GM18511 (cell line): ENCODE data around the gene MYLIP.
A peak's percentile ranks its signal among the peaks of the same experiment; 100 is the strongest.

Experiments used
- ATAC-seq: cut with Tn5 transposase; IDR thresholded peaks from one replicate; pipeline ENCODE4 v1.9.1; 2021; ENCODE audit warnings: mild to moderate bottlenecking, moderate library complexity; ENCODE audit not compliant: unreplicated experiment

MYLIP gene

DNA sequence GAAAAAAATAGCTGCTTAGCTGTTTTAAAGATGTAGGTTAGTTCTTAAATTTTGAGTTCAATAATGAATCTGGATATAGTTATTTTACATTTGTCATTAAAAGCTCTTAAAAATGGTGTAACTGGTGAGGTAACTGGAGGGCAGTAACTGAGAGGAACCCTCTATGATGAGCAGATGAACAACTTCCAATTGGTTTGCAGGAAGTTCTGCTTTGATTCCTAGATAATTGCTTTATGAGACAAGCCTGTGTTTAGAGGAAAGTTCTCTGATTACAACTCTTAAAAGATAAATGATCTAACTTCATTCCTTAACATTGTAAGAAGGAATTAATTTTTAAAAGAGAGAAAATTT lies 8.5 kb downstream of the MYLIP start:
- ATAC-seq = no peak

DNA sequence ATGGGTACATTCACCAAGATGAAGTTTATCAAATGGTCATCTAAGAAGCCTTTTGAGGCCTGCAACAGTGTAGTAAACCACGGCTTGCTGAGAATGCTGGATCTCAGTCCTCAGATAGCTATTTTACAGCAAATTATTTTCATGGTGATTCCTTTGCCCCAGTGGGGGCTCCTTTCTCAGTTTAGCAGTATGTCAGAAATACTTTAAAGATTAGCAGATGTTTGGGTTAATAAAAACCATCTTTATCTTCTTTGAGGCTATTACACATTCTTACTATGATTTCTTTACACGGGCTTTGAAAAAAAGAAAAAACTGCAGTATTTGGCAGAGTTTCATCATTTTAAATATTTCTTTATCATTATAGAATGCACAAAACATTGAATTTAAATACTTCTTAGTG lies 10.7 kb downstream of the MYLIP start:
- no peak for ATAC-seq

DNA sequence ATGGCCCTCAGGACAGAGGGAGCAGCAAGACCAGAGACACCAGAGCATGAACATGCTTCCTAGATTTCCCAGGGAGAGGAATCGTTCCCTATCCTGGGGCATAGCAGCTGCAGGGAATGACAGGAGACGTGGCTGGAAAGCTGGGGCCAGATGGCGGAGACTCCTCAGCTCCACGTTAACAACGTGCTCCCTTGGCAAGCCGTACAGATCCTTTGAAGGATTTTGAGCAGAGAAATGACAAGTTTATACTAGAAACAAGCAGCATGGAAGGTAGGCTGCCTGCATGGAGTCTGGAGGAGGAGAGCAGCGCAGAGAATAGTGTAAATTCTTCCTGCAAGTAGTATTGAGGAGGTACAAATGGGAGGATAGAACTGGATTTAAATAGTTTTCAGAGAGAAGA lies 11.7 kb downstream of the MYLIP start:
- ATAC-seq = no peak

GRCh38 chr6:16141514-16141913 lies 12.6 kb downstream of the MYLIP start:
- ATAC-seq = no peak

DNA sequence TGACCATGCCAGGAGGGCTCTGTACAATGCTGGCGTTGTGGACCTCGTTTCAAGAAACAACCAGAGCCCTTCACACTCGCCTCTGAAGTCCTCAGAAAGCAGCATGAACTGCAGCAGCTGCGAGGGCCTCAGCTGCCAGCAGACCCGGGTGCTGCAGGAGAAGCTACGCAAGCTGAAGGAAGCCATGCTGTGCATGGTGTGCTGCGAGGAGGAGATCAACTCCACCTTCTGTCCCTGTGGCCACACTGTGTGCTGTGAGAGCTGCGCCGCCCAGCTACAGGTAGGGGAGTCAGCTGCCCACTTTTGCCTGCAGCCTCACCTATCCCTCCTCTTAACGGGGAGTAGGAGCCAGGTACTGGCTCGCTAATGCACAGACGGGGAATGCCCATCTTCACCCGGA lies 16.2 kb downstream of the MYLIP start:
- ATAC-seq = no peak

DNA sequence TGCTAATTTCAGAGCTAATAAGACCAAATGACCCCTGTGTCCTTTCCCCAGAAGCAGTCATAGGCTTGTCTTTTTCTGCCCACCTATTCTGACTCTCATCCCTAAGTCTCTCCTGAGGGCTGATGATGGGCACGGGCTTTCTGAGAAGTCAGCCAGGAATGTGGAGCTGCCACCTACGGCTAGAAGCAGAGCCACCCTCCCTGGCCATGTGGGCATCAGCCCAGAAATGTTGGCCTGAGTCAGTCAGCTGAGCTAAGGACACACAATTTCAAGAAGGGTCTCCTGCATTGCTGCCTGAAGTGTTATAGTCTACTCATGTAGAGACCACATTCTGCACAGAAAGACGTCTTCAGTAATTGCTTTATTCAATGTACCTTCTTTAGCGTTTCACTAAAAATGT lies 17.1 kb downstream of the MYLIP start:
- ATAC-seq = no peak

DNA sequence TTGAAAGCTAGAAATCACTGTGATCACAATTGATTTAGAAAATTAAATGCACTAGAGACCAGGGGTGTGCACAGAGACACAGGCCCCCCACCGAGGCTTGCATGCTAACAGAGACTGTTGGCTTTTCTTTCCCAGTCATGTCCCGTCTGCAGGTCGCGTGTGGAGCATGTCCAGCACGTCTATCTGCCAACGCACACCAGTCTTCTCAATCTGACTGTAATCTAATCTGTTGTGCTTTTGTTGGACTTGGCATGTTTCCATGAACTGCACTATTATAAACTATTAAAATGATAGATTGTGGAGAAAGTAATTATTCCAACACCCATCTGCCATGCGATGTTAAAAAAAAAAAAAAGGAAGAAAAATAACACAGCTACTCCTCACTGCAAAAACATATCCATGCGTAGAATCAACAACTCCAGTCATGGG lies 17.7 kb downstream of the MYLIP start:
- ATAC-seq = no peak

DNA sequence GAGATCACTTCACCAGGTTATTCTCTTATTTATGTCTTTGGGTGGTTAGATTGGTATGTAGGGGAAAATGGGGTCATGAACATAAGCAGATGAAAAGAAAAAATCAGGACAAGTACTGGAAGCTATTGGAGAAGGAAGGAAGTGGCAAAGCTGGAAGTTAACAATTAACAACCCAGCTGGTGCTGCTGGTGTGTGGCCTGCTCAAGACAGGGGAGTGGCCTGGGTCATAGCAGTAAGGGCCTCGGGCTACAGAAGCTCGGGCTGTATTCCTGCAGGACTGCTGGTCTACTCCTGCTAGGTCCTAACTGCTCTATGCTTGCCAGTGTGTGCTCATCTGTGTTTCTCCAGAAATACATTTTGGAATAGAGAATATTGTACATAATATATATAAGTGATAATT lies 19.6 kb downstream of the MYLIP start:
- no peak for ATAC-seq

GRCh38 chr6:16149305-16149704 lies 20.4 kb downstream of the MYLIP start:
- no peak for ATAC-seq

GRCh38 chr6:16150098-16150497 lies 21.2 kb downstream of the MYLIP start:
- no peak for ATAC-seq

DNA sequence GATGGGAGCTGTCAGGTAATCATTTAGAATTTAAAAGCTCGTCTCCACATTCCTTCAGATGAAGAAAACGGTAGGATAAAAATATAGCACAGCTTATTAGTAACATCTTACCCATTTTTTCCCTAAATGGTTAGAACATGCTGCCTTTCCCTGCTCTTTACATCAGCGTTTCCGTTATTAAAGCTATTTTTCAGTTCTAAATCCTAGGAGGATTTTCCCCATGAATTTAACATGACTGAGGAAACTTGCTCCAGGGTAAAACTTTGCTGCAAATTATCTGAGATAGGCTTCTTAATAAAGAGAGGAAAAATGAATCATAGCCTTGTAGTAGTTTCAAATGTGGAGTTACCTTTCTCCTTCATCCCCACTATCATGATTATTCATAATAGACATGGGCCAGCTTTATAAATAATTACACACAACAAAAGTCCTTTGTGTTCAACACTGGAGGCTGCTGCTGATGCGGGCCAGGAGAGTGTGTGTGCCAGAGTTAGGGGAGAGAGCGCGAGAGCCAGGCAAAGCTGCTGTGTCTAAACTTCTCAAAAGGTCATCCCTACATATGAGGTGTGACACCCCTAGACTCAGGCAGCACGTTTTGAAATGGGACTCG lies 24.4 kb downstream of the MYLIP start:
- ATAC-seq = no peak

DNA sequence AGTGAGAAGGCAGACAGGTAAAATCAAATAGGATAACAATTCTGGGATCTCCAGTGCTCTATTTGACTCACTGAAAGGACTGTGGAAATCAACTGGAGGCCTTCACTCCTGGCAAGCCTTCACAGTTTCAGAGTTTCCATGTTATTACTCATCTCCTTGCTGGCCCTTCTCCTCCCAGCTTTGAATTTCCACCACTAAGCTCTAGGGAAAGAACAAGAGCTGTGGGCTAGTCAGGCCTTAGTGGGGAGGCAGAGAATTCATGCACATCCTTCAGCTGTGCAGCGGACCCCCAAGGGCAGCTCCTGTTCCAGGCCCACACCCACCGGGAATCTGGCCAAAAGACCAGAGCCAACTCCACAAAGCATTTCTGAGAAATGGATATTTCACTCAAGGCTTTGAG lies 26.0 kb downstream of the MYLIP start:
- no peak for ATAC-seq

- ATAC-seq = no peak
Measured at GRCh38 chr6:16157492-16157891, 28.6 kb downstream of the MYLIP start.

DNA sequence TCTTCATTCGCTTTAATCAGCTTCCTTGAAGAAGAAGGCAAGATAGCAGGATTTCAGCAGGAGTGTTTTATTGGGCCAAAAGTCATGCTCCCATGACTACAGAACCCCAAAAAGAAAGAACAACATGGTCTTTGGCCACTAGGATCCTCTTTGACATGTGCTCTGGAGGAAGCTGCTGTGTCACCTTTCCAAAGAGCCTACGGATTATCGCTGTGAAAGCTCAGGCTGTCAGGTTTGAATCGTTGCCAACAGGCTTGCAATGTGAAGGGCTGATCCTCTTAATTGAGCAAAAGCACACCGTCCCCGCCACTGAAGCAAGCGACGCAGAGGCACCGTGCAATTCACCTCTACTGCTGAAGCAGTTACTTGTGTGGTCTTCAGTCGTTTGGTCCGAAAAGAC lies 29.0 kb downstream of the MYLIP start:
- no peak for ATAC-seq

GRCh38 chr6:16158943-16159557 lies 30.2 kb downstream of the MYLIP start:
- no peak for ATAC-seq

DNA sequence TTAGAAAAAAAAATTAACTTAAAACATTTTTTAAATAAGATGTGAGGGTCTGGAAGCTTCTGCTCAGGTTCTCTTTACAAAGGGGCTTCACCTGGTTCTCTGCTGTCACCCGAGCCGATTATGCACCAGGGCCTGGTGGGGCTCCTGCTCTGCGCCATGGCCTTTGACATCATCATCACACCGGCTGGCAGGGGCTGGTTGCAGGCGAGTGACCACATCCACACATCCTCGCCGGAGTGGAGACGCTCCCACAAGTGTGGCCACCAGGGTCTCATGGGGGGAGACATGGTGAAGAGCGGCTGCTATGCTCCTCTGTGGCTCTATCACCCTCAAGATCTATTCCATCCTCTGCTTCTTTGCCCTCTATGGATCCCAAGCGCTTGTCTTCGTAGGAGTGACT lies 31.9 kb downstream of the MYLIP start:
- no peak for ATAC-seq

DNA sequence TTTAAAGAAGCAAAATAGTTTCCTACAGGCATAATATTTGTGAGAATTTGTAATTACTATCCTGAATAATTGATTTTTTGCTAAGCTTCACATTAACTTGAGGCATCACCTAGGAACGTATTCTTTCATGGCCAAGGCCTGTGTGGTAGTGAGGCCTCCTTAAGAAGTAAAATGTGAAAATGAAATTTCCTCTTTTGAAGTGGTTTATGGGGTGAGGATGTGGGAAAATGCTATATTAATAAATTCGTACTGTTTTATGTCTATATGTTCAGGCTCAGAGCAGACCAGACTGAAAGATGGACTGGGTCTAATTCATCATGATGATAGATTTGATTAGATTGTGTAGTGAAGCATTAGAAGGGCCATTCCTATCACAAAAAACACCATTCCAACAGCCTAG lies 33.1 kb downstream of the MYLIP start:
- ATAC-seq = no peak

GRCh38 chr6:16163066-16163465 lies 34.2 kb downstream of the MYLIP start:
- ATAC-seq = no peak

DNA sequence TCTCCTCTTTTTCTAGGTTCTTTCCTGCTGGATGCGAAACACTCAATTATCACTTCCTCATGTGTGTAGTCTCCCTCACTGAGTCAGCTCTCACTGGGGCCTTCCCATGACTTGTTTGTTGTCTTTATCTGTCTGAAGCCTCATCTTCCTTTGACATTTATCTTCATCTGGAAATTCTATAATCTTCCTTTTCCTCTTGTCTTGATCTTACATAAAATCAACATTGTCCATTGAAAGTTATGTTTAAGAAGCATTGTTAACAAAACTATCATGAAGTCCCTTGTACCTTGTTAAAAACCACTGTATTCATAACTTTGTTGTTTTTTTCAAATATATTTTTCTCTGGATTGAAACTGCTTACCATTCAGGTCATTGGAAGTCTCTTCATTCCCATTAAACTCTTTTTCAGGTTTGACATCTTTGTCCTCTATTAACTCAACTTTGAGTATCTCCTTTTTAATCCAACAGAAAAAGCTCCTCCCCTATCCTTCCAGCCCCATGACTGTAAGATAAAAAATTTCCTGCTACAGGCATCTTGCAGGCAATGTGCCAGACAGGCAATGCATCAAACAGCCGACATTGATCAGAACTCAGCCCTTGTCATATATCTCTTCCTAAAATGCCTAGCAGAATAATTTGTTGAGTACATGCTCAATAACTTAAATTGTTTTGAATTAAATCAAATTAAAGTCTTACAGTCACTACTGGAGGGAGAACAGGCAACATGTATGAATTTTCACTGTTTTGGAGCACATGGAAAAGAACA lies 34.8 kb downstream of the MYLIP start:
- no peak for ATAC-seq

GRCh38 chr6:16165641-16166040 lies 36.8 kb downstream of the MYLIP start:
- ATAC-seq = no peak

- ATAC-seq = no peak
Measured at GRCh38 chr6:16166871-16167608, 38.2 kb downstream of the MYLIP start.

DNA sequence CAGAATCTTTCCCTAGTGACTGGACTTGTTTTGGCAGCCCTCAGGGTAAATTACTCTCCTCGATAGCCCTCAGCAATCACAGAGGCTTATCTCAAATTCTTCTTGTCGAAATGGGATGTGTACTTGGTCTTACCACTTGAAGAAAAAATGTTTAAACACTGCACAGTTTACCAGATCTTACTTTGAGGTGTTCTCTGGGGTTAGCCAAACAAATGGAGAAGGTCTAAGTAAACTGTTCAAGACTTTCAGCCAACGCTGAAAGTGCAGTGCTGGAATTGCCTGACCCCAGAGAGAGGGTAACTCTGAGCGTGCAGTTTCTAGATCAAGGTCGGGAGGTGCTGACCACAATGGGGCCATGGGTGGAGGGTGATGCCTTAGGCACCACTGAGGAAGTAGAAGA lies 39.2 kb downstream of the MYLIP start:
- ATAC-seq = peak; percentile 66
